PC-3 (cell line): ENCODE results near the gene PGA3. TPM values are rescaled to one million over a fixed set of nuclear protein-coding genes. Genes with fewer than 3 reads are reported as not detected.

Experiments
- ATAC-seq: fragments of 200-7000 bp; cut with Tn5 transposase; 2 replicates; pipeline ENCODE4 v1.9.1; 2020; ENCODE audit warnings: mild to moderate bottlenecking, moderate library complexity
- BruUV-seq: library from RNA; stranded (reverse); fragments of 400-500 nt; replicated peaks from 2 replicates; lab custom pipeline; 2021; lab: Mats Ljungman, UMichigan
- CTCF ChIA-PET: fragments of 300-600 bp; sonication (Branson Sonifier 250); formaldehyde crosslinking; loops from one replicate; lab custom pipeline; 2022; ENCODE audit warnings: antibody characterized with exemption; lab: Charles Lee
- POLR2A ChIA-PET: fragments of 300-600 bp; sonication (Branson Sonifier 250); formaldehyde crosslinking; loops from one replicate; lab custom pipeline; 2022; ENCODE audit warnings: antibody characterized with exemption; ENCODE audit not compliant: unreplicated experiment; lab: Charles Lee
- DNase-seq: peaks from one replicate; pipeline ENCODE4 v3.0.0-alpha.2; 2015
- H2AFZ ChIP-seq: fragments of 300-600 bp; sonication (generic); 2 replicates; pipeline ENCODE4 v1.6.0; 2016; ENCODE audit warnings: antibody characterized with exemption, low read length
- H3F3A ChIP-seq: fragments of 300-600 bp; sonication (generic); one replicate; pipeline ENCODE4 v1.6.0; 2017; ENCODE audit warnings: antibody characterized with exemption, low read length, control low read depth, mild to moderate bottlenecking; ENCODE audit not compliant: unreplicated experiment
- H3K27ac ChIP-seq: fragments of 300-600 bp; sonication (generic); 2 replicates; pipeline ENCODE4 v1.5.1; 2016; ENCODE audit warnings: mild to moderate bottlenecking, low read length
- H3K27me3 ChIP-seq: fragments of 300-600 bp; sonication (generic); 2 replicates; pipeline ENCODE4 v1.6.1; 2016; ENCODE audit warnings: low read length, mixed read lengths
- H3K36me3 ChIP-seq: fragments of 300-600 bp; sonication (generic); 2 replicates; pipeline ENCODE4 v1.6.1; 2016; ENCODE audit warnings: low read depth, mixed run types, low read length, mixed read lengths
- H3K4me1 ChIP-seq: fragments of 300-600 bp; sonication (generic); 2 replicates; pipeline ENCODE4 v1.5.1; 2016; ENCODE audit warnings: low read length; ENCODE audit not compliant: insufficient read depth
- H3K4me2 ChIP-seq: fragments of 300-600 bp; sonication (generic); 2 replicates; pipeline ENCODE4 v1.6.0; 2016; ENCODE audit warnings: low read length
- H3K4me3 ChIP-seq: fragments of 300-600 bp; sonication (generic); 2 replicates; pipeline ENCODE4 v1.5.1; 2016; ENCODE audit warnings: mild to moderate bottlenecking, low read length, mixed read lengths
- H3K79me2 ChIP-seq: fragments of 300-600 bp; sonication (generic); 2 replicates; pipeline ENCODE4 v1.6.1; 2017; ENCODE audit warnings: low read length, mixed read lengths
- H3K9ac ChIP-seq: fragments of 300-600 bp; sonication (generic); 2 replicates; pipeline ENCODE4 v1.6.0; 2016; ENCODE audit warnings: mild to moderate bottlenecking, low read length
- H3K9me2 ChIP-seq: fragments of 300-600 bp; sonication (generic); replicated peaks from 2 replicates; pipeline ENCODE4 v1.6.1; 2016; ENCODE audit warnings: mixed run types, low read length, mixed read lengths
- H3K9me3 ChIP-seq: fragments of 300-600 bp; sonication (generic); 2 replicates; pipeline ENCODE4 v1.6.1; 2016; ENCODE audit warnings: low read length, mixed read lengths
- H4K20me1 ChIP-seq: fragments of 300-600 bp; sonication (generic); 2 replicates; pipeline ENCODE4 v1.6.1; 2016; ENCODE audit warnings: low read length, mixed read lengths
- EZH2 ChIP-seq: fragments of 300-600 bp; sonication (generic); IDR thresholded peaks from one replicate; pipeline ENCODE4 v1.6.1; 2017; ENCODE audit warnings: antibody characterized with exemption, mild to moderate bottlenecking, low read length; ENCODE audit not compliant: unreplicated experiment
- EZH2phosphoT487 ChIP-seq: fragments of 300-600 bp; sonication (generic); IDR thresholded peaks from 2 replicates; pipeline ENCODE4 v1.6.1; 2018; ENCODE audit warnings: mild to moderate bottlenecking, antibody characterized with exemption, low read length, borderline replicate concordance
- intact Hi-C: fragments of 100-400 bp; cut with micrococcal nuclease; formaldehyde crosslinking; loops from 2 replicates; pipeline ENCODE4 v1.9.0; 2023
- total RNA-seq: library from RNA; depleted of rRNA; stranded (reverse); fragments of >200 nt; gene quantifications from 2 replicates; pipeline ENCODE4 v1.2.3, GENCODE V29; 2014
- TF ChIP-seq, protein P1 (sequence below): fragments of 300-600 bp; sonication (generic); conservative IDR thresholded peaks from 2 replicates; pipeline ENCODE4 v1.5.1; 2017; ENCODE audit warnings: antibody characterized with exemption, low read depth, mild to moderate bottlenecking, low read length

The PGA3 gene
- total RNA-seq, 1 experiment from 2014 or later = not detected

DNA sequence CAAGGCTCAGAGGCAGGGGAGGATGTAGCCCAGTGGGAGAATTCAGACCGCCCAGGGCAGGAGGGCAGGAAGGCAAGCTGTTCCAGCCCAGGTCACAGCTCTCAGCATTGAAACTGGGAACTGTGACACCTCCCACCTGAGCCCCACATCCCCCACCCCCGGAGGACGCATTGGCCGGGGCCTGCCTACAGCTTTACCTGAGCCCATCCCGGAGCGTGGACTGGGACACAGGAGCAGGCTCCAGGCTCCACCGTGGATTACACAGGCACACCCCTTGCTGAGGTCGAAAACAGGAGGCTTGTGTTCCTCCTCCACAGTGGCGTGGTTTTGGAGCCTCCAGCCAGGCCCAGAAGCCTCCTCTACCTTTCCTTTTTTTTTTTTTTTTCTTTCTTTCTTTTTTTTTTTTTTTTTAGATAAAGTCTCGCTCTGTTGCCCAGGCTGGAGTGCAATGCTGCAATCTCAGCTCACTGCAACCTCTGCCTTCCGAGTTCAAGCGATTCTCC is 9.1 kb upstream of the PGA3 start:
- POLR2A ChIA-PET = no interaction called here
- DNase-seq (no peak), ATAC-seq (no peak)
- Histone ChIP-seq H3K36me3 (no peaks in the 10 kb centered on the region), H3K9ac (no peak overlapping the region), H3K4me1 (no peaks in the 10 kb centered on the region), H3K27ac (no peak overlapping the region), H3K9me2 (no peaks in the 10 kb centered on the region), H2AFZ (no peak overlapping the region), H3K27me3 (peaks cover 26% of the 10 kb centered on the region; the same call in 1 of the 2 replicates), H3F3A (no peaks in the 10 kb centered on the region), H3K9me3 (peaks cover 14% of the 10 kb centered on the region), H3K4me2 (no peak overlapping the region), H3K79me2 (no peaks in the 10 kb centered on the region), H4K20me1 (no peaks in the 10 kb centered on the region), H3K4me3 (no peak overlapping the region)
- TF ChIP-seq, protein P1, sequence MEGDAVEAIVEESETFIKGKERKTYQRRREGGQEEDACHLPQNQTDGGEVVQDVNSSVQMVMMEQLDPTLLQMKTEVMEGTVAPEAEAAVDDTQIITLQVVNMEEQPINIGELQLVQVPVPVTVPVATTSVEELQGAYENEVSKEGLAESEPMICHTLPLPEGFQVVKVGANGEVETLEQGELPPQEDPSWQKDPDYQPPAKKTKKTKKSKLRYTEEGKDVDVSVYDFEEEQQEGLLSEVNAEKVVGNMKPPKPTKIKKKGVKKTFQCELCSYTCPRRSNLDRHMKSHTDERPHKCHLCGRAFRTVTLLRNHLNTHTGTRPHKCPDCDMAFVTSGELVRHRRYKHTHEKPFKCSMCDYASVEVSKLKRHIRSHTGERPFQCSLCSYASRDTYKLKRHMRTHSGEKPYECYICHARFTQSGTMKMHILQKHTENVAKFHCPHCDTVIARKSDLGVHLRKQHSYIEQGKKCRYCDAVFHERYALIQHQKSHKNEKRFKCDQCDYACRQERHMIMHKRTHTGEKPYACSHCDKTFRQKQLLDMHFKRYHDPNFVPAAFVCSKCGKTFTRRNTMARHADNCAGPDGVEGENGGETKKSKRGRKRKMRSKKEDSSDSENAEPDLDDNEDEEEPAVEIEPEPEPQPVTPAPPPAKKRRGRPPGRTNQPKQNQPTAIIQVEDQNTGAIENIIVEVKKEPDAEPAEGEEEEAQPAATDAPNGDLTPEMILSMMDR = no peak
- TF ChIP-seq EZH2phosphoT487 (no peak), EZH2 (no peak)
- CTCF ChIA-PET = no interaction called here
- no TSS peak for BruUV-seq
- intact Hi-C loops = no loop called here

DNA sequence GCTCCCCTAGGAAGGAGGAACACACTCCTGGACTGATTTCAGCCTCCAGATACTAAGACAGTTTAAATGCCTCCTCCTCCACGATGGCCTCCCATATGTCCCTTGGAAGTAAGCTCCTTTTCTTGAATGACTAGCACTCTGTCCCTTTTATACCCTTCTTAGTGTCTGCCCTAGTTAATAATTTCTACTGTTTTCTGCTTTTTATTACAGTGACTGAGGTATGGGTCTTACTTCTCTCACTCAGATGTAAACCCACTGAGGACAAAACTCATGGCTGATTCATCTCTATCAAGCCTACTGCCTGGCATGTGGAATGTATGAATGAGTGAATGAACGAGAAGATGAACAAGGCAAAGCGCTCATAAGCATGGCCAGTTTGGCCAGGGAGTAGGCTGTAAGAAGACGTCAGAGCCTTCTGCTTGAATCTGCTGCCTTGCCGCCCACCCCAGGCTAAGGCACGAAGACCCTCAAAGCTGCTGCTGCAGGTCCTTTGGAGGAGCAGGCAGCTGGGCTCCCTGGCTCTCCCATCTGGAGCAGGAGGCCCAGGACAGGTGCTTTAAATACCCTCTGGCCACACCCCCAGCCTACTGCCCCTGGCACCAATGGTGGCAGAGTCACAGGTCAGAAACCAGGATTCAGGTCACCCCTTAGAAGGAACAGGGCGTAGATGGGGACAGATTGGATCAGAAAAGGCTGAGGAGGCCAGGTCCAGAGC is 8.2 kb upstream of the PGA3 start:
- H3F3A ChIP-seq = no peaks in the 10 kb centered on the region
- ChIA-PET POLR2A (no interaction called here), CTCF (no interaction called here)
- H3K36me3 ChIP-seq = no peaks in the 10 kb centered on the region
- H3K4me2 ChIP-seq = no peak overlapping the region
- H3K4me3 ChIP-seq = no peak overlapping the region
- TF ChIP-seq, protein P1 = no peak
- no peak for TF ChIP-seq EZH2
- no peak for TF ChIP-seq EZH2phosphoT487
- H3K9me3 ChIP-seq = peaks cover 16% of the 10 kb centered on the region
- H3K27me3 ChIP-seq = peaks cover 26% of the 10 kb centered on the region; the same call in 1 of the 2 replicates
- no peak for DNase-seq
- no TSS peak for BruUV-seq
- no peak overlapping the region for H3K27ac ChIP-seq
- H3K4me1 ChIP-seq = no peaks in the 10 kb centered on the region
- no peaks in the 10 kb centered on the region for H3K79me2 ChIP-seq
- no peaks in the 10 kb centered on the region for H4K20me1 ChIP-seq
- no peak for ATAC-seq
- H3K9ac ChIP-seq = no peak overlapping the region
- intact Hi-C loops = no loop called here
- no peaks in the 10 kb centered on the region for H3K9me2 ChIP-seq
- no peak overlapping the region for H2AFZ ChIP-seq

- Histone ChIP-seq H3K9me2 (no peaks in the 10 kb centered on the region), H3K9ac (no peak overlapping the region), H4K20me1 (no peaks in the 10 kb centered on the region), H3K27me3 (peaks cover 29% of the 10 kb centered on the region; the same call in 1 of the 2 replicates), H3K4me2 (no peak overlapping the region), H3F3A (no peaks in the 10 kb centered on the region), H3K36me3 (no peaks in the 10 kb centered on the region), H3K9me3 (peaks cover 16% of the 10 kb centered on the region), H3K4me3 (no peak overlapping the region), H3K79me2 (no peaks in the 10 kb centered on the region), H3K4me1 (no peaks in the 10 kb centered on the region), H3K27ac (no peak overlapping the region), H2AFZ (no peak overlapping the region)
- ChIA-PET CTCF (interaction anchor here (0.6 kb wide), 1 partner anchor 489 kb away, joined by 3 read pairs; no protein-coding TSS in a partner anchor), POLR2A (no interaction called here)
- no peak for TF ChIP-seq EZH2phosphoT487
- TF ChIP-seq EZH2 = no peak
- TF ChIP-seq, protein P1 = no peak
- ATAC-seq = no peak
- no peak for DNase-seq
- BruUV-seq = no TSS peak
- intact Hi-C loops = no loop called here
Measured at GRCh38 chr11:61195719-61196118, 7.6 kb upstream of the PGA3 start.
